IMR-90 (cell line): ENCODE data around the gene BFSP1. TPM values are rescaled to one million over a fixed set of nuclear protein-coding genes. Genes with fewer than 3 reads are reported as not detected.

Experiments used
- ATAC-seq: fragments of 200-7000 bp; cut with Tn5 transposase; 2 replicates; pipeline ENCODE4 v1.9.1; 2020; ENCODE audit warnings: low read depth, mild to moderate bottlenecking, moderate library complexity
- BruUV-seq: library from RNA; stranded (reverse); fragments of 400-500 nt; replicated peaks from 2 replicates; lab custom pipeline; 2021; lab: Mats Ljungman, UMichigan
- CTCF ChIA-PET: fragments of 300-600 bp; formaldehyde crosslinking; extraction: SDS; loops from one replicate; lab custom pipeline; 2021; ENCODE audit warnings: antibody characterized with exemption; lab: Yijun Ruan, JAX
- POLR2A ChIA-PET: fragments of 300-600 bp; sonication (Branson Sonifier 250); formaldehyde crosslinking; loops from one replicate; lab custom pipeline; 2022; ENCODE audit warnings: antibody characterized with exemption; ENCODE audit not compliant: unreplicated experiment; lab: Charles Lee
- DNase-seq: peaks from one replicate; pipeline ENCODE4 v3.0.0; 2013
- H2AFZ ChIP-seq: replicated peaks from 2 replicates; pipeline ENCODE3; 2013; ENCODE audit warnings: low read length, mild to moderate bottlenecking; ENCODE audit not compliant: poor library complexity
- H2AK5ac ChIP-seq: 2 replicates; pipeline ENCODE4 v1.6.1; 2013; ENCODE audit warnings: low read depth, low read length, inconsistent platforms
- H2AK9ac ChIP-seq: replicated peaks from 2 replicates; pipeline ENCODE3; 2013; ENCODE audit warnings: mild to moderate bottlenecking, low read depth, low read length, moderate library complexity; ENCODE audit not compliant: poor library complexity
- H2BK120ac ChIP-seq: 2 replicates; pipeline ENCODE4 v1.6.1; 2013; ENCODE audit warnings: low read depth, low read length, inconsistent platforms
- H2BK15ac ChIP-seq: 3 replicates; pipeline ENCODE4 v1.6.1; 2013; ENCODE audit warnings: low read depth, low read length, inconsistent platforms
- H2BK20ac ChIP-seq: 2 replicates; pipeline ENCODE4 v1.6.1; 2013; ENCODE audit warnings: low read depth, mild to moderate bottlenecking, inconsistent platforms, low read length, moderate library complexity
- H2BK5ac ChIP-seq: 2 replicates; pipeline ENCODE4 v1.6.1; 2013; ENCODE audit warnings: mild to moderate bottlenecking, low read depth, low read length, inconsistent platforms; ENCODE audit not compliant: poor library complexity, severe bottlenecking
- H3K14ac ChIP-seq: replicated peaks from 2 replicates; pipeline ENCODE4 v1.6.1; 2013; ENCODE audit warnings: low read depth, low read length, inconsistent platforms
- H3K18ac ChIP-seq: 2 replicates; pipeline ENCODE4 v1.6.1; 2013; ENCODE audit warnings: low read depth, low read length, control low read depth
- H3K23ac ChIP-seq: 2 replicates; pipeline ENCODE4 v1.6.1; 2013; ENCODE audit warnings: low read depth, low read length, inconsistent platforms
- H3K27ac ChIP-seq: 2 replicates; pipeline ENCODE4 v1.5.1; 2013; ENCODE audit warnings: mild to moderate bottlenecking, control low read depth, low read length; ENCODE audit not compliant: insufficient read depth
- H3K27me3 ChIP-seq: 2 replicates; pipeline ENCODE4 v1.6.1; 2013; ENCODE audit warnings: low read length; ENCODE audit not compliant: control insufficient read depth, insufficient read depth
- H3K36me3 ChIP-seq: 2 replicates; pipeline ENCODE4 v1.6.1; 2013; ENCODE audit warnings: low read length, mixed read lengths; ENCODE audit not compliant: control insufficient read depth, insufficient read depth
- H3K4ac ChIP-seq: 2 replicates; pipeline ENCODE4 v1.6.1; 2013; ENCODE audit warnings: low read depth, low read length, inconsistent platforms
- H3K4me1 ChIP-seq: 2 replicates; pipeline ENCODE4 v1.6.1; 2013; ENCODE audit warnings: low read length, mixed read lengths; ENCODE audit not compliant: control insufficient read depth, insufficient read depth
- H3K4me2 ChIP-seq: 2 replicates; pipeline ENCODE4 v1.6.1; 2013; ENCODE audit warnings: low read depth, mild to moderate bottlenecking, control low read depth, low read length, moderate library complexity
- H3K4me3 ChIP-seq: 2 replicates; pipeline ENCODE4 v1.5.1; 2013; ENCODE audit warnings: low read depth, mild to moderate bottlenecking, control low read depth, low read length, moderate library complexity; ENCODE audit not compliant: insufficient read depth
- H3K56ac ChIP-seq: 2 replicates; pipeline ENCODE4 v1.6.1; 2013; ENCODE audit warnings: low read length, inconsistent platforms; ENCODE audit not compliant: insufficient read depth; ENCODE audit errors: extremely low read depth
- H3K79me1 ChIP-seq, 2 experiments: 2 replicates each; pipeline ENCODE4 v1.6.1; 2013; ENCODE audit warnings: low read length in 2 of 2, inconsistent platforms in 1 of 2, low read depth in 1 of 2
- H3K9ac ChIP-seq: 2 replicates; pipeline ENCODE4 v1.6.1; 2013; ENCODE audit warnings: low read depth, low read length, control low read depth
- H3K9me1 ChIP-seq: 2 replicates; pipeline ENCODE4 v1.6.1; 2013; ENCODE audit warnings: low read length, inconsistent platforms; ENCODE audit not compliant: insufficient read depth
- H3K9me3 ChIP-seq: 2 replicates; pipeline ENCODE4 v1.6.1; 2013; ENCODE audit warnings: low read length; ENCODE audit not compliant: control insufficient read depth, insufficient read depth
- H4K20me1 ChIP-seq: 2 replicates; pipeline ENCODE4 v1.6.1; 2013; ENCODE audit warnings: low read length, inconsistent platforms; ENCODE audit not compliant: insufficient read depth
- H4K5ac ChIP-seq: 2 replicates; pipeline ENCODE4 v1.6.1; 2013; ENCODE audit warnings: mild to moderate bottlenecking, low read depth, low read length, control low read depth
- H4K8ac ChIP-seq, 2 experiments: 2 replicates each; pipeline ENCODE4 v1.6.1; 2013; ENCODE audit warnings: low read depth in 2 of 2, low read length in 2 of 2, control low read depth in 1 of 2, inconsistent platforms in 1 of 2
- H4K91ac ChIP-seq: 2 replicates; pipeline ENCODE4 v1.6.1; 2013; ENCODE audit warnings: low read depth, low read length, inconsistent platforms; ENCODE audit not compliant: insufficient read depth
- CEBPB ChIP-seq: IDR thresholded peaks from 2 replicates; pipeline ENCODE4 v1.6.1; 2012; ENCODE audit warnings: low read depth, low read length, improper control_type of control experiment
- CHD1 ChIP-seq: IDR thresholded peaks from 2 replicates; pipeline ENCODE4 v1.6.1; 2012; ENCODE audit warnings: low read depth, low read length, improper control_type of control experiment
- MAFK ChIP-seq: IDR thresholded peaks from 2 replicates; pipeline ENCODE4 v1.6.1; 2012; ENCODE audit warnings: low read depth, low read length, improper control_type of control experiment
- WGBS, 2 experiments: methylation state at CpG; one replicate each; pipeline versions ENCODE4 v1.1.5 to v1.1.7; 2013; ENCODE audit warnings: missing lambda C conversion rate in 2 of 2; ENCODE audit not compliant: insufficient read length in 1 of 2; ENCODE audit errors: extremely low coverage in 2 of 2; 5-methylcytosine and 5-hydroxymethylcytosine counted together
- dilution Hi-C: fragments of 300-500 bp; cut with HindIII; formaldehyde crosslinking; loops from one replicate; pipeline ENCODE4 v1.14.3; 2018; ENCODE audit warnings: low sequenced_read_pairs; ENCODE audit not compliant: unreplicated experiment
- in situ Hi-C: fragments of 300-500 bp; cut with MboI; formaldehyde crosslinking; loops from 3 replicates; pipeline ENCODE4 v1.14.3; 2019; ENCODE audit warnings: low sequenced_read_pairs, inconsistent platforms, mixed read lengths
- intact Hi-C: fragments of 100-400 bp; cut with micrococcal nuclease; formaldehyde crosslinking; loops from 2 replicates; pipeline ENCODE4 v1.10.0; 2022
- polyA plus RNA-seq, 3 experiments: library from polyadenylated mRNA; depleted of rRNA; stranded (reverse); fragments of >200 nt; gene quantifications; 2 replicates each; pipeline ENCODE4 v1.2.3, GENCODE V29; 2012; ENCODE audit warnings: low replicate concordance in 1 of 3
- total RNA-seq: library from RNA; depleted of rRNA; stranded (reverse); fragments of >200 nt; gene quantifications from 2 replicates; pipeline ENCODE4 v1.2.3, GENCODE V29; 2012
- TF ChIP-seq, protein P1 (sequence below): fragments of 150-350 bp; IDR thresholded peaks from 2 replicates; pipeline ENCODE4 v1.6.1; 2017; ENCODE audit warnings: mild to moderate bottlenecking, antibody characterized with exemption, low read length, low read depth

BFSP1 gene
- total and polyA plus RNA-seq, 2 of the 4 experiments (the other 2 are of a cell fraction), result 1.1 to 2.0 TPM

DNA sequence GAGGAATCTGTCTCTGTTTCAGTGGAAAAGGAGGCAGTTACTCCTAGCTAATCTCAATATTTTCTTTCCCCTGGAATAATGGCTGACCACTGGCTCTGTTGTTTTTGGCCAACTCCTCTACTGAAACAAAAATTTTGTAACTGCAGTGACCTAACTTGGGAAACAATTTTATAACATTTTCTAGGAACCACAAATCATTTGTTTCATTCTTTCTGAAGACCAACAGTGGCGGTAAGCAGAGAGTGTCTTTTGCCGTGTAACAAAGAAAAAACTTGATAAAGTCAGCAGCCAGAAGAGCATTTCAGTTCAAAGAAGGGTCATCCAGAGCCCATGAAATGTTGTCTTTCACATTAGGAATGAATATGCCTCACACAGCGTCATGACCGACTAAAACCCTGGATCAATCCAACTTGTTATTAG lies 11.8 kb upstream of the BFSP1 start:
- no peak overlapping the region for H2AFZ ChIP-seq
- no peak overlapping the region for H3K4me3 ChIP-seq
- H3K4me2 ChIP-seq, result peak overlapping the region; percentile 74; the same call in 1 of the 2 replicates
- peaks cover 0 to 8% of the 10 kb centered on the region in 2 experiments; a peak in 1 of 4 replicates for H3K79me1 ChIP-seq
- peaks cover 10% of the 10 kb centered on the region for H3K9me1 ChIP-seq
- no CpG with 5 or more reads among the region's 4 CpGs for WGBS, 2 experiments
- no peaks in the 10 kb centered on the region for H3K36me3 ChIP-seq
- H4K5ac ChIP-seq, result peak overlapping the region; percentile 50
- peak overlapping the region; percentile 61; the same call in 1 of the 2 replicates for H2BK20ac ChIP-seq
- in situ Hi-C loops (no loop called here), intact Hi-C loops (loop anchor here (1.0 kb wide), 1 partner anchor 26 kb away; no protein-coding TSS in a partner anchor), dilution Hi-C loops (no loop called here)
- H4K8ac ChIP-seq, result peak overlapping the region in 1 of 2 experiments; percentile 41; a peak in 2 of 4 replicates
- peak overlapping the region; percentile 82 for H3K4ac ChIP-seq
- peak overlapping the region; percentile 73 for H2BK5ac ChIP-seq
- H2BK120ac ChIP-seq, result peak overlapping the region; percentile 52; the same call in 1 of the 2 replicates
- TF ChIP-seq CEBPB (peak; percentile 64; the same call in 1 of the 2 replicates), MAFK (no peak), CHD1 (no peak)
- TF ChIP-seq, protein P1, sequence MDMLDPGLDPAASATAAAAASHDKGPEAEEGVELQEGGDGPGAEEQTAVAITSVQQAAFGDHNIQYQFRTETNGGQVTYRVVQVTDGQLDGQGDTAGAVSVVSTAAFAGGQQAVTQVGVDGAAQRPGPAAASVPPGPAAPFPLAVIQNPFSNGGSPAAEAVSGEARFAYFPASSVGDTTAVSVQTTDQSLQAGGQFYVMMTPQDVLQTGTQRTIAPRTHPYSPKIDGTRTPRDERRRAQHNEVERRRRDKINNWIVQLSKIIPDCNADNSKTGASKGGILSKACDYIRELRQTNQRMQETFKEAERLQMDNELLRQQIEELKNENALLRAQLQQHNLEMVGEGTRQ, result no peak
- no peak overlapping the region for H3K9ac ChIP-seq
- H3K14ac ChIP-seq, result no peak overlapping the region; the same call in 1 of the 2 replicates
- DNase-seq (peak; percentile 83), ATAC-seq (peak; percentile 69)
- H3K18ac ChIP-seq, result peak overlapping the region; percentile 73
- peak overlapping the region; percentile 82; the same call in 1 of the 2 replicates for H3K27ac ChIP-seq
- peaks cover 4% of the 10 kb centered on the region for H3K27me3 ChIP-seq
- H2BK15ac ChIP-seq, result no peak overlapping the region
- no TSS peak for BruUV-seq
- H4K91ac ChIP-seq, result no peak overlapping the region
- no peaks in the 10 kb centered on the region for H3K9me3 ChIP-seq
- CTCF ChIA-PET, result interaction anchor here (0.8 kb wide), 2 partner anchors 10 to 16 kb away, joined by 3 read pairs; no protein-coding TSS in a partner anchor
- H4K20me1 ChIP-seq, result peaks cover 7% of the 10 kb centered on the region; the same call in 1 of the 2 replicates
- POLR2A ChIA-PET, result interaction anchor here (1.0 kb wide), 1 partner anchor 27 kb away, joined by 4 read pairs; the partner anchor contains the start of gene DSTN
- H2AK9ac ChIP-seq, result no peak overlapping the region
- peak overlapping the region; percentile 46; the same call in 1 of the 2 replicates for H3K56ac ChIP-seq
- H3K4me1 ChIP-seq, result peaks cover 7% of the 10 kb centered on the region
- no peak overlapping the region; the same call in 1 of the 2 replicates for H2AK5ac ChIP-seq
- peak overlapping the region; percentile 75; the same call in 1 of the 2 replicates for H3K23ac ChIP-seq
